ENCODE results near the gene AKR1C4. TPM values are rescaled to one million over a fixed set of nuclear protein-coding genes. Genes with fewer than 3 reads are reported as not detected.

AKR1C4 gene
- not detected for total RNA-seq

- DNase-seq (ENCODE audit: low spot score): no peak
- Histone ChIP-seq H3K4me1 (ENCODE audit: control insufficient read depth in 1 of 2, low read depth in 2 of 2) (no peaks in the 10 kb centered on the region), H3K27me3 (replicated peaks; ENCODE audit: insufficient read depth) (no peaks in the 10 kb centered on the region), H3K4me3 (no peak within 1 kb of the TSS), H3K36me3 (no peaks in the 10 kb centered on the region), H3K27ac (no peak within 1 kb of the TSS), H3K9me3 (no peaks in the 10 kb centered on the region)
- no peak for TF ChIP-seq CTCF (IDR thresholded peaks at IDR 0.05)
- no peak for ATAC-seq (ENCODE audit: insufficient number of reproducible peaks, low FRiP score, low read depth)
Measured at GRCh38 chr10:5196702-5197113, at the start of gene AKR1C4. Gene AKR1C4, plus strand, starts transcription at chr10:5196837. Its CDS starts 31 bp downstream, at chr10:5196868.

- ATAC-seq (ENCODE audit: insufficient number of reproducible peaks, low FRiP score, low read depth) (no peak), DNase-seq (ENCODE audit: low spot score) (no peak)
- Histone ChIP-seq H3K9me3 (no peaks in the 10 kb centered on the region), H3K27me3 (replicated peaks; ENCODE audit: insufficient read depth) (no peaks in the 10 kb centered on the region), H3K27ac (no peak overlapping the region), H3K4me3 (no peak overlapping the region), H3K4me1 (ENCODE audit: control insufficient read depth in 1 of 2, low read depth in 2 of 2) (no peaks in the 10 kb centered on the region), H3K36me3 (no peaks in the 10 kb centered on the region)
- no peak for TF ChIP-seq CTCF (IDR thresholded peaks at IDR 0.05)
Measured at GRCh38 chr10:5146920-5147254, 49.8 kb upstream of the AKR1C4 start.

- no peak overlapping the region for H3K27ac ChIP-seq
- DNase-seq (ENCODE audit: low spot score): no peak
- no peaks in the 10 kb centered on the region for H3K27me3 ChIP-seq (replicated peaks; ENCODE audit: insufficient read depth)
- no peak for ATAC-seq (ENCODE audit: insufficient number of reproducible peaks, low FRiP score, low read depth)
- no peak for TF ChIP-seq CTCF (IDR thresholded peaks at IDR 0.05)
- H3K4me1 ChIP-seq (ENCODE audit: control insufficient read depth in 1 of 2, low read depth in 2 of 2): no peaks in the 10 kb centered on the region
- no peaks in the 10 kb centered on the region for H3K36me3 ChIP-seq
- H3K4me3 ChIP-seq: no peak overlapping the region
- no peaks in the 10 kb centered on the region for H3K9me3 ChIP-seq
Measured at GRCh38 chr10:5147255-5147980, 49.2 kb upstream of the AKR1C4 start.

- no peaks in the 10 kb centered on the region for H3K4me1 ChIP-seq (ENCODE audit: control insufficient read depth in 1 of 2, low read depth in 2 of 2)
- H3K9me3 ChIP-seq: no peaks in the 10 kb centered on the region
- H3K36me3 ChIP-seq: no peaks in the 10 kb centered on the region
- H3K4me3 ChIP-seq: no peak overlapping the region
- H3K27ac ChIP-seq: no peak overlapping the region
- no peaks in the 10 kb centered on the region for H3K27me3 ChIP-seq (replicated peaks; ENCODE audit: insufficient read depth)
- no peak for DNase-seq (ENCODE audit: low spot score)
- no peak for TF ChIP-seq CTCF (IDR thresholded peaks at IDR 0.05)
- no peak for ATAC-seq (ENCODE audit: insufficient number of reproducible peaks, low FRiP score, low read depth)
Measured at GRCh38 chr10:5147981-5148677, 48.5 kb upstream of the AKR1C4 start.

GRCh38 chr10:5148678-5149032 is 48.0 kb upstream of the AKR1C4 start:
- no peaks in the 10 kb centered on the region for H3K36me3 ChIP-seq
- no peak overlapping the region for H3K27ac ChIP-seq
- DNase-seq (ENCODE audit: low spot score) (no peak), ATAC-seq (ENCODE audit: insufficient number of reproducible peaks, low FRiP score, low read depth) (no peak)
- TF ChIP-seq CTCF (IDR thresholded peaks at IDR 0.05): no peak
- H3K27me3 ChIP-seq (replicated peaks; ENCODE audit: insufficient read depth): no peaks in the 10 kb centered on the region
- H3K4me1 ChIP-seq (ENCODE audit: control insufficient read depth in 1 of 2, low read depth in 2 of 2): no peaks in the 10 kb centered on the region
- no peaks in the 10 kb centered on the region for H3K9me3 ChIP-seq
- H3K4me3 ChIP-seq: no peak overlapping the region
